HG02798 (cell line): ENCODE data around the gene GRAMD2B.

Source experiments
- ATAC-seq: cut with Tn5 transposase; IDR thresholded peaks from one replicate; pipeline ENCODE4 v1.9.1; 2021; ENCODE audit warnings: mild to moderate bottlenecking; ENCODE audit not compliant: unreplicated experiment, poor library complexity

Gene GRAMD2B

DNA sequence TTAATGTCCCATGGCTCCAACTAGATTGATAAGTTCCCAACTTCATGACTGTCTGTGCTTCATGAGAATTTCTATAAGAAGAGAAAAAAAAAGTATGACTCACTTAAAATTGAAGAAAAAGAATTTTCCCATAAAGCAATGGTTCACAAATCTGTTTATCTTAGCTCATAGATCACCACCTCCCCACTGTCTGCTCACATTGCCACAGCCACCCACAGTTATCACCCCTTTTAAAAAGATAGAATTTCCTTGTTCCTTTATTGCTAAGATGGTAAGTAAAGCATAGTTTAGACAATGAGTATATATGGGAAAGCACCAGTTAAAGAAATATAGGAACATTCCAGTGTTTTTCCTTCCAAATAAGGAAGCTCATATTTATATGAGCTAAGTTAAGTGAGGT lies 104.7 kb downstream of the GRAMD2B start:
- no peak for ATAC-seq

DNA sequence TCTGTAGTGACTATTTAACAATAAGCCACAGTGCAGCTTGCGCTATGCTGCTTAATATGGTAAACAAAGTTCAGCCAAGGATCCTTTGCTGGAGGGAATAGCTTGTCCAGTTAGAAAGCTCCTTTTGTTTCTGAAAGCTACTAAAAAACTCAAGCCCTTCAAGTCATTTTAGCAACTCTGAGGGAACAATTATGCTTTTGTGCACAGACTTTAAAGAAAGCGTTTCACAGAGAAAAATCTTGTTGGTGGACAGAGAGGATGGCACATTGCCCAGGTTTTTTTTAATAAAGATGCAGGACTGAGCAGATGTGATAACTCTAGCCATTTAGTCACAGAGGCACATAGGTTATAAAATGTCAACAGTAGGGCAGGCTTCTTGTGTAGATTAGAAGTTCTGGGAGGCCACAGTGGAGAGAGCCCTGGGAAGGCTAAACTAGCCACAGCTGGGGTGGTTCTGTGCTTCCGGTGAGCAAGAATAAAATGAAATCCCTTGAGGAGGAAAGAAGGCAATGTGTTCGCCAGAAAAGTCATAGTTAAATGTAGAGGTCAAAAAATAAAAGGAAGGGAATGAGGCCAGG lies 108.4 kb downstream of the GRAMD2B start:
- no peak for ATAC-seq

DNA sequence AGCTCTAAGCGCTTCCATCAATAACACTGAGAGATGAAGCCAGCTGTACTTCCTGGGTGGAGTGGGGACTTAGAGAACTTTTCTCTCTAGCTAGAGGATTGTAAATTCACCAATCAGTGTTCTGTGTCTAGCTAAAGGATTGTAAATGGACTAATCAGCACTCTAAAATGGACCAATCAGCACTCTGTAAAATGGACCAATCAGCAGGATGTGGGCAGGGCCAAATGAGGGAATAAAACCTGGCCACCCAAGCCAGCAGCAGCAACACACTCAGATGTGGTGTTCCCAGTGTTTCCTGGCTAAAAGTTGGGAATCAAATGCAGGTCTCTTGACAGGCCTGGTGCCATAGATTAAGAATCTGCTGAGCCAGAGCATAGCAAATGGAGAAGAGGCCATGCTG lies 111.3 kb downstream of the GRAMD2B start:
- no peak for ATAC-seq

DNA sequence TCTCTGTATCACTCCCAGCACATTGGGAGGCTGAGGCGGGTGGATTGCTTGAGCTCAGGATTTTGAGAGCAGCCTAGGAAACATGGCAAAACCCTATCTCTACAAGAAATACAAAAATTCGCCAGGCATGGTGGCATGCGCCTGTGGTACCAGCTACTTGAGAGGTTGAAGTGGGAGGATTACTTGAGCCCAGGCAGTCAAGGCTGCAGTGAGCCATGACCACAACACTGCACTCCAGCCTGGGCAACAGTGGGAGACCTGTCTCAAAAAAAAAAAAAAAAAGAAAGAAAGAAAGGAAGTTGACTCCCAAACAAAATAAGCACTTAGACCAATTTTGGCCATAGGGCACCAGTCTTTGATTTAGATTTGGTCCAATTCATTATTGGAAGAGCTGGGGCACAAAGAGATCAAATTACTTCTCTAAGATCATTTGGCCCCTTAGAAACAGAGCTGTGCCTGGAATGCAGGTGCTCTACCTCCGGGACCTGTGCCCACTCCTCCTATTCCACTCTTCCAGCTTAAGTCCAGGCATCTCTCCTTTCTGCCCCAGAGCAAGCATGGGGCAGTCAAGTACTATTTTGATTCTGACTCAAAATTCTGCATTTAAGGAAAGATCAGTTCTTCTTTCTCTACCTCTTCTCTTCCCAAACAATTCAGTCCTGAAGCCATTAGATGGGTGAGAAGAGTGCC lies 112.8 kb downstream of the GRAMD2B start:
- ATAC-seq: no peak

GRCh38 chr5:126536874-126537273 lies 113.7 kb downstream of the GRAMD2B start:
- ATAC-seq: no peak

GRCh38 chr5:126538579-126538978 lies 115.4 kb downstream of the GRAMD2B start:
- no peak for ATAC-seq

DNA sequence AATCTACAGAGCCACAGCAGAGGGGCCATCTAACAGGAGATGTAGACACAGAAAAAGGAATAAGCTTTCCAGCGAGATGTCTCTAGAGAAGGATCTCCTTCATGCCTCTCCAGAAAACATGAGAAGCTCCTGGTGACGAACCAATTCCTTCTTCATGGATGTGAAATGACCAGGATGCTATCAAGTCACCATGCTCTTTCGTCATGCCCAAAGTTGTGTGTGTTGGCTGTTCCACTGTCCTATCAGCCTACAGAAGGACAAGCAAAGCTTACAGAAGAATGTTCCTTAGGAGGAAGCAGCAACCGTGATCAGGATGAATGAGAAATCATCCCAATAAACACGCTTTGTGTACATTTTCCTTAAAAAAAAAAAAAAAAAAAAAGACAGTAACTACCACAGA lies 117.4 kb downstream of the GRAMD2B start:
- no peak for ATAC-seq

GRCh38 chr5:126542441-126542840 lies 119.2 kb downstream of the GRAMD2B start:
- ATAC-seq: peak; percentile 36

- no peak for ATAC-seq
Observed at GRCh38 chr5:126543009-126543408, 119.8 kb downstream of the GRAMD2B start.

GRCh38 chr5:126543660-126544059 lies 120.5 kb downstream of the GRAMD2B start:
- no peak for ATAC-seq
